SJSA1 (cell line): ENCODE results near the gene HOXC10. TPM values are rescaled to one million over a fixed set of nuclear protein-coding genes. Genes with fewer than 3 reads are reported as not detected.

Source experiments
- DNase-seq, 2 experiments: peaks; one replicate each; pipeline ENCODE4 v3.0.0-alpha.2; 2015 to 2020; ENCODE audit warnings: low spot score in 2 of 2, low read depth in 1 of 2
- H3K27ac ChIP-seq: fragments of 250-450 bp; sonication (Bioruptor Pico); 2 replicates; pipeline ENCODE4 v1.5.1; 2020; ENCODE audit warnings: mild to moderate bottlenecking, moderate library complexity
- H3K27me3 ChIP-seq: fragments of 250-450 bp; sonication (Bioruptor Pico); replicated peaks from 2 replicates; pipeline ENCODE4 v1.5.1; 2020; ENCODE audit warnings: mild to moderate bottlenecking, moderate library complexity
- H3K36me3 ChIP-seq: fragments of 250-450 bp; sonication (Bioruptor Pico); 2 replicates; pipeline ENCODE4 v1.5.1; 2020; ENCODE audit warnings: mild to moderate bottlenecking
- H3K4me1 ChIP-seq: fragments of 250-450 bp; sonication (Bioruptor Pico); replicated peaks from 2 replicates; pipeline ENCODE4 v1.6.1; 2021; ENCODE audit warnings: mild to moderate bottlenecking
- H3K4me3 ChIP-seq: fragments of 250-450 bp; sonication (Bioruptor Pico); 2 replicates; pipeline ENCODE4 v1.5.1; 2020; ENCODE audit warnings: mild to moderate bottlenecking
- H3K9me3 ChIP-seq: fragments of 250-450 bp; sonication (Bioruptor Pico); replicated peaks from 2 replicates; pipeline ENCODE4 v1.5.1; 2020; ENCODE audit warnings: mild to moderate bottlenecking
- total RNA-seq: library from RNA; depleted of rRNA; stranded (reverse); fragments of >200 nt; shearing (Covaris generic); gene quantifications from 2 replicates; pipeline ENCODE4 v1.2.3, GENCODE V29; 2014

Gene HOXC10
- total RNA-seq, 1 experiment from 2014 or later: 7.5 TPM

- peak overlapping the region; percentile 86 for H3K4me3 ChIP-seq
Observed at GRCh38 chr12:53955036-53955775, 29.7 kb upstream of the HOXC10 start.

GRCh38 chr12:53955776-53956250 is 29.1 kb upstream of the HOXC10 start:
- Histone ChIP-seq H3K27me3 (no peaks in the 10 kb centered on the region), H3K27ac (no peak overlapping the region), H3K9me3 (no peaks in the 10 kb centered on the region; the same call in 1 of the 2 replicates), H3K36me3 (peaks cover 9% of the 10 kb centered on the region), H3K4me3 (peak overlapping the region; percentile 86), H3K4me1 (peaks cover 19% of the 10 kb centered on the region)
- DNase-seq: no peak

More at GRCh38 chr12:53955036-53955775, 29.7 kb upstream of the HOXC10 start:
- H3K4me1 ChIP-seq: peaks cover 19% of the 10 kb centered on the region
- H3K9me3 ChIP-seq: no peaks in the 10 kb centered on the region; the same call in 1 of the 2 replicates
- peak overlapping the region; percentile 48 for H3K27ac ChIP-seq
- no peaks in the 10 kb centered on the region for H3K27me3 ChIP-seq
- DNase-seq: peak; percentile 55 to 79
- H3K36me3 ChIP-seq: peaks cover 9% of the 10 kb centered on the region

DNA sequence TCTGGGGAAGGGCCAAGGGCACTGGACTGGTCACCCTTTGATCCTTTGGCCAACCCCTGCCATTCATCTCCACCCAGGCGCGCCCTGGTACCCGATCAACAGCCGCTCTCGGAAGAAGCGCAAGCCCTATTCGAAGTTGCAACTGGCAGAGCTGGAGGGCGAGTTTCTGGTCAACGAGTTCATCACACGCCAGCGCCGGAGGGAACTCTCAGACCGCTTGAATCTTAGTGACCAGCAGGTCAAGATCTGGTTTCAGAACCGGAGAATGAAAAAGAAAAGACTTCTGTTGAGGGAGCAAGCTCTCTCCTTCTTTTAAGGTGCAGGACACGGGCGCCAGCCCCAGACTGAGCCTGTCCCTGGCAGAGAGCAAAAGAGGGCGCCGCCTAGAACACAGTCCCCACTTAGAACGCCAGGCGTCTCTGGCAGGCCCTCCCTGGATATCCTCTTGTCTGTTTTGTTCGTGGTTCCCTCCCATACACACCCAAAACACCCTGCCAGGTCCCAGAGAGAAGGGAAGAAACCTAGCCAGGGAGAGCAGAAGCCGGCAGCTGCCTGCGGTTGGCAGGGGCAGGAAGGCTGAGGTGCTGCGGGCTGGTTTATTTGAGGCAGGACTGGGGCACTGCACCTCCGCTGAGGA is 28.6 kb upstream of the HOXC10 start:
- Histone ChIP-seq H3K27me3 (no peaks in the 10 kb centered on the region), H3K27ac (no peak overlapping the region)

DNA sequence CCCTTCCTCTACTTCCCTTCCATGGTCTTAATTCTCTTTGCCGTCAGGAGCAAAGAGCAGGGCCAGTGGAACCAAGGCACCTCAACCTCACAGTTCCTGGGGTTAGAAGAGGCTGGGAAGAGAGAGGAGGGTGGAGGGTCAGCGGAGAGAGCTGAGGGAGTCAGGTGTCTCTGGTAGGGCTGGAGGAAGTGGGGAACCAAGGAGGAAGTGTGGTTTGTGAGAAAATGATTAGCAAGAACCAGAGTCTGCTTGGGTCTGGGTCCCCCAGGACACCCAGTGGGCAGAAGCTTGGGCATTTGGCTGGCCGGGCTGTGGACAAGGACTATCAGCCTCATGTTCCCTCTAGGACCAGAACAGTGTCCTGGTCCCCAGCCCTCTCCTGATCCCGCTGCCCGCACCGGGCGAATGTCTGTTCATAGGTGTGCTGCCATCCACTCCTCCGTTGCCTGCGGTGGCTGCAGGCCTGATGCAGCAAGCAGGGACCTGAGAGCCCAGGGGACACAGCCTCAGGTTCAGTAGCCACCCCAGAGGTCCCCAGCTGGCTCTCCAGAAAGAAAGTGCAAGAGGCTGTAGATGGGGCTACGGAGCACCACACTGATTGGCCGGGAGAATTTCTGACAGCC is 27.9 kb upstream of the HOXC10 start:
- Histone ChIP-seq H3K4me1 (peaks cover 19% of the 10 kb centered on the region), H3K36me3 (peaks cover 17% of the 10 kb centered on the region), H3K27ac (no peak overlapping the region), H3K9me3 (no peaks in the 10 kb centered on the region; the same call in 1 of the 2 replicates), H3K27me3 (no peaks in the 10 kb centered on the region), H3K4me3 (no peak overlapping the region)
- DNase-seq: peak in 1 of 2 experiments; percentile 40

More for the DNA sequence above, 28.6 kb upstream of the HOXC10 start:
- DNase-seq: peak in 1 of 2 experiments; percentile 38
- peaks cover 10% of the 10 kb centered on the region for H3K36me3 ChIP-seq
- no peaks in the 10 kb centered on the region; the same call in 1 of the 2 replicates for H3K9me3 ChIP-seq
- H3K4me3 ChIP-seq: no peak overlapping the region; the same call in 1 of the 2 replicates
- H3K4me1 ChIP-seq: peaks cover 19% of the 10 kb centered on the region

GRCh38 chr12:53958128-53958527 is 26.8 kb upstream of the HOXC10 start:
- Histone ChIP-seq H3K27ac (no peak overlapping the region), H3K4me1 (peaks cover 26% of the 10 kb centered on the region), H3K36me3 (peaks cover 20% of the 10 kb centered on the region), H3K9me3 (no peaks in the 10 kb centered on the region; the same call in 1 of the 2 replicates), H3K27me3 (no peaks in the 10 kb centered on the region), H3K4me3 (no peak overlapping the region)
- no peak for DNase-seq

GRCh38 chr12:53959314-53959713 is 25.6 kb upstream of the HOXC10 start:
- Histone ChIP-seq H3K27me3 (no peaks in the 10 kb centered on the region), H3K4me1 (peaks cover 27% of the 10 kb centered on the region), H3K27ac (no peak overlapping the region), H3K9me3 (no peaks in the 10 kb centered on the region; the same call in 1 of the 2 replicates), H3K4me3 (no peak overlapping the region), H3K36me3 (peaks cover 20% of the 10 kb centered on the region)
- DNase-seq: no peak

GRCh38 chr12:53960187-53961024 is 24.5 kb upstream of the HOXC10 start:
- no peak for DNase-seq
- Histone ChIP-seq H3K4me3 (no peak overlapping the region), H3K27ac (no peak overlapping the region), H3K36me3 (peaks cover 14% of the 10 kb centered on the region; the same call in 1 of the 2 replicates), H3K27me3 (no peaks in the 10 kb centered on the region), H3K4me1 (peaks cover 30% of the 10 kb centered on the region), H3K9me3 (no peaks in the 10 kb centered on the region)

DNA sequence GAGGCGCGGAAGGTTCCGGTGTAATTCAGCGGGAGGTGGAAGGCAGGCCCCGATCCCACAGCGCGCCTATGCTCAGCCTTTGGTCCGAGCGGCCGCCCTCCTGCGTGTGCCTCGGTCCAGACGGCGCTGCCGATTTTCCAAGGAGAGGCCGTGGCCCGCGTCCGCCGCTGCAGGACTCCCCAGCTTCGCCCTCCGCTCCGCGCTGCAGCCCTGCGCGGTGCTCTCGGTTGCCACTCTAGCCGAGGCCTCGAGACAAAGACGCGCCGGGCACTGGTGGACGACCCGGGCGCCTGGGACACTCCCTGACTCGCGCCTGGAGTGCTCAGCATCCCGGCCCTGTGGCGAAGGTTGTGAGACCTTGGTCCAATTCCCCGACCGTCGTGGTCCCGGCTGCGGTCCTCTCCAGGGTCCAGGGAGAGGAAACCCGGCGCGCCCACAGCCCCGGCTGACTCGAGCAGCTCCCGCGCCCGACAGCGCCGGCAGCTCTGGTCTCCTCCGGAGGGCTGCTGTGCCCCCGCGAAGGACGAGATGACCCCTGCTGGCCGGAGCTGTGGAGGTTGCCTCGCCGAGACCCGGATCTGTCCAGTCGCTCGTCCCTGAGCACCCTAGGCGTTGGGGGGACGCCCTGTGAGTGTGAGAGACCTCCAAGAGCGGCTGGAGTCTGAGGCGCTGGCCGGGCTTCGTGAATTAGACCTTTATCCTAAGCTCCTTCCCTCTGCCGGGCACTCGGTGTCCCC is 23.8 kb upstream of the HOXC10 start:
- Histone ChIP-seq H3K36me3 (peaks cover 15% of the 10 kb centered on the region; the same call in 1 of the 2 replicates), H3K27me3 (no peaks in the 10 kb centered on the region), H3K4me1 (peaks cover 25% of the 10 kb centered on the region), H3K4me3 (no peak overlapping the region), H3K9me3 (no peaks in the 10 kb centered on the region), H3K27ac (no peak overlapping the region)
- no peak for DNase-seq

DNA sequence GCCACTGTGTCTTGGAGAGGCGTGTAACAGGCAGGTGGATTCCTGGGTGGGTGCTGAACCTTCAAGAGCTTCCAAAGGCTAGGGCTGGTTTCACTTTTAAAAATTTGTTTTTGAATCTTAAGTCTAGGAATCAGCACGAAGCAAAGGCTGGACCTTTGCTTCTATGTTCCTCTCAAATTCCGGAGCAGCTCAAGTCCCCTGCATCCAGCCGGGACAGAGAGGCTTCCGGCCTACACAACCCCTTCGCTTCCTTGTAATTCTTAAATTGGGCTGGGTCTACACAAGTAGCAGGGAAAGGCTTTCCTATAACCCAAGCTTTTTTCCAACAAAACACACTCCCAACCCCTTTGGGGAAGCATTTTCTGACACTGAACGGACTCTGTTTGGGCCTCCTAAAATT is 21.9 kb upstream of the HOXC10 start:
- no peaks in the 10 kb centered on the region for H3K27me3 ChIP-seq
- peaks cover 22% of the 10 kb centered on the region for H3K4me1 ChIP-seq
- peak in 1 of 2 experiments; percentile 25 for DNase-seq
- peak overlapping the region; percentile 60 for H3K4me3 ChIP-seq
- H3K27ac ChIP-seq: peak overlapping the region; percentile 81
- H3K36me3 ChIP-seq: peaks cover 27% of the 10 kb centered on the region
- no peaks in the 10 kb centered on the region for H3K9me3 ChIP-seq

DNA sequence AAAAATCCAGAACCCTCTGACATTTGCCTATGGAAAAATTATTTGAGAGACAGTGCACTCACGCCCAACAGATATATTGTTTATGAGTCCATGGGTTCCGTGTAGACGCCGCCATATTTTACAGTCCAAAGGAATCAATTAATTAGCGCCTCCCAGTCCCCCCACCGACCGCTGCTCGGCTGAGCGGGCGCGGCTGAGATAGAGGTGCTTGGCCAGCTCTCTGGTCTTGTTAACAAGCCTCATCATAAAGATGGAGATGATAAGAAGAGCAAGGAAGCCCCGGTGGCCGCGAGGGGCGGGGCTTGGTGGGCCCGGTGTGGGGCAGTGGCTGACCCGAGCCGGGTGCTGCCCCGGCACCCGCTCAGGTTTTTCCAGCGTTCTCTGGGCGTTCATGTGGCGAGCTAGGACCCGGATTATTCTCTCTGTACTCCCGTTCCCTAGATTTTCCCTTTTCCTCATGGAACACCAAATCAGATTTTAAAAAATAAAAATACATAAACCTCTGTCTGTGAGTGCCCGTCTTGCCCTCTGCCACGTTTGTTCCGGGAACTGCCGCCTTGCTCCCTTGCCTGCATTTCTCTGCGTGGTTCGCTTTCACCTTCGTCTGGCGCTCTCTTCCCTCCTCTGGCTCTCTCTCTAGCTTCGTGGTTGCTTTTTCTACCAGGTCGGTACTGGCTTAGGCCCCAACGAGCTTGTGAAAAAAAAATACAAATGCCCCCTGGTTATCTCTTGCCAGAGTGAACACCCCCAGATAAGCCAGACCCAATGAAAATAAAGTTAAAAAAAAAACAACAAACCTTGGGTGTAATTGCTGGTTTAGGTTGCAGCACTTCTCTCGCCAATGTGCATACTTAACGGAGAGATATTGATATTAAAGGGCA is 21.3 kb upstream of the HOXC10 start:
- no peaks in the 10 kb centered on the region for H3K9me3 ChIP-seq
- H3K36me3 ChIP-seq: peaks cover 32% of the 10 kb centered on the region
- peaks cover 28% of the 10 kb centered on the region for H3K4me1 ChIP-seq
- DNase-seq: peak; percentile 68 to 79
- H3K27me3 ChIP-seq: no peaks in the 10 kb centered on the region
- peak overlapping the region; percentile 60 for H3K4me3 ChIP-seq
- peak overlapping the region; percentile 81 for H3K27ac ChIP-seq

DNA sequence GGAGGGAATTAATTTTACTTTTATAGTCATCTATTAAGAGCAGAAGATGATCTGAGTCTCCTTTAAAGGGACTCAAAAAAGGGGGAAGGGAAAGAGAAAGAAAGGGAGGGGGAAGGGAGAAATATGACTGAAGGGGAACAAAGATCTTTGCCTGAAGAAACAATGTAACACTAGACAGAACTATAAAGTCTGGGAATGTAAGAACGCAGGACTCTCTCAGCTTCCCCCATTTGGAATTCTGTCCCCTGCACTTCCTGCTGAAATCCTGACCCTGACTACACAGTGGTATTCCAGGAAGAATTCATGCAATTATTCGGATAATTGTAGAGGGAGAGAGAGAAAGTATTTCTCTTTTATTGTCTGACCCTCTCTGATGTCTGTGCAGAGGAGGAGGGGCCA is 20.6 kb upstream of the HOXC10 start:
- H3K4me1 ChIP-seq: peaks cover 34% of the 10 kb centered on the region
- no peaks in the 10 kb centered on the region for H3K9me3 ChIP-seq
- H3K27ac ChIP-seq: peak overlapping the region; percentile 81
- H3K4me3 ChIP-seq: peak overlapping the region; percentile 60
- H3K36me3 ChIP-seq: peaks cover 32% of the 10 kb centered on the region
- DNase-seq: peak in 1 of 2 experiments; percentile 87
- H3K27me3 ChIP-seq: no peaks in the 10 kb centered on the region
